Vagina (tissue), 2 donors: Measurements from ENCODE around the gene ELP5.

Source experiments
- CTCF ChIP-seq, 3 experiments: fragments of 450-650 bp in 2 of 3; fragments of 200-600 bp in 1 of 3; sonication (generic) in 1 of 3; IDR thresholded peaks; one replicate each; pipeline ENCODE4 v1.5.1; 2017 to 2019; ENCODE audit warnings: antibody characterized with exemption in 3 of 3, mild to moderate bottlenecking in 2 of 3, moderate library complexity in 2 of 3
- POLR2A ChIP-seq, 2 donors: fragments of 450-650 bp; IDR thresholded peaks; one replicate each; pipeline ENCODE4 v1.6.1; 2017; ENCODE audit warnings: antibody characterized with exemption in 2 of 2, mild to moderate bottlenecking in 2 of 2, moderate library complexity in 2 of 2

GRCh38 chr17:7307686-7308624 lies 55.9 kb downstream of the ELP5 start:
- no peak for TF ChIP-seq CTCF (IDR thresholded peaks at IDR 0.05)
- no peak for TF ChIP-seq POLR2A (IDR thresholded peaks at IDR 0.05)
